Nephron (organoid): ENCODE data around the gene VASH2.

ENCODE experiments used
- H3K27ac Mint-ChIP-seq, 3 experiments: 2 replicates each; pipeline ENCODE4 v1.8.0; 2020; ENCODE audit warnings: mixed read lengths in 3 of 3, mild to moderate bottlenecking in 2 of 3, moderate library complexity in 1 of 3
- H3K27me3 Mint-ChIP-seq: 2 replicates; pipeline ENCODE4 v1.8.0; 2021; ENCODE audit warnings: low read depth, mild to moderate bottlenecking, moderate library complexity, mixed read lengths
- H3K36me3 Mint-ChIP-seq: 2 replicates; pipeline ENCODE4 v1.8.0; 2020; ENCODE audit warnings: low read depth, mixed read lengths
- H3K4me1 Mint-ChIP-seq: 2 replicates; pipeline ENCODE4 v1.8.0; 2020; ENCODE audit warnings: mixed read lengths
- H3K4me3 Mint-ChIP-seq, 3 experiments: 2 replicates each; pipeline ENCODE4 v1.8.0; 2020; ENCODE audit warnings: mild to moderate bottlenecking in 3 of 3, mixed read lengths in 3 of 3, moderate library complexity in 2 of 3
- H3K9me3 Mint-ChIP-seq: 2 replicates; pipeline ENCODE4 v1.8.0; 2020; ENCODE audit warnings: mixed read lengths
- TF ChIP-seq, protein P1 (sequence below), 3 experiments: fragments of 200-600 bp; sonication (generic); IDR thresholded peaks; one replicate each; pipeline ENCODE4 v1.5.0; 2021; ENCODE audit warnings: antibody characterized with exemption in 3 of 3; ENCODE audit not compliant: unreplicated experiment in 3 of 3

Gene VASH2

DNA sequence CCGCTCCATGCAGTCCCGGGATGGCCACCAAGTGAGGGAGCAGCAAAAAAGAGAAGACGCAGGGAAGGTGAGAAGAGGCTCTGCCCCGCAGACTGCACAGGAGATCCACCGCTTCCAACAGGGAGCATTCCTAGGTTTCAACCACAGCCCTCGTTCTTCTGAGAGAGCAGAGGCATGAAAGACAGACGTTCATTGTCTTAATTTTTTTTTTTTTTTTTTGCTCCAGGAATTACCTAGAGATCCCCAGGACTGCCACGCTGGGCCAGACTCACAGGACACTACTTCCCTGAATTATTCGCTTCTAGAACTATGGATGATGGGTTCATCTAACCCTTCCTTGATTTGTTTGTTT lies 33.2 kb upstream of the VASH2 start:
- Mint-ChIP-seq H3K4me3 (peak overlapping the region; percentile 14 to 66 (median 43)), H3K36me3 (no peaks in the 10 kb centered on the region), H3K4me1 (peaks cover 34% of the 10 kb centered on the region), H3K9me3 (no peaks in the 10 kb centered on the region), H3K27me3 (peaks cover 24% of the 10 kb centered on the region), H3K27ac (peak overlapping the region; percentile 62 to 78 (median 75))
- TF ChIP-seq, protein P1, sequence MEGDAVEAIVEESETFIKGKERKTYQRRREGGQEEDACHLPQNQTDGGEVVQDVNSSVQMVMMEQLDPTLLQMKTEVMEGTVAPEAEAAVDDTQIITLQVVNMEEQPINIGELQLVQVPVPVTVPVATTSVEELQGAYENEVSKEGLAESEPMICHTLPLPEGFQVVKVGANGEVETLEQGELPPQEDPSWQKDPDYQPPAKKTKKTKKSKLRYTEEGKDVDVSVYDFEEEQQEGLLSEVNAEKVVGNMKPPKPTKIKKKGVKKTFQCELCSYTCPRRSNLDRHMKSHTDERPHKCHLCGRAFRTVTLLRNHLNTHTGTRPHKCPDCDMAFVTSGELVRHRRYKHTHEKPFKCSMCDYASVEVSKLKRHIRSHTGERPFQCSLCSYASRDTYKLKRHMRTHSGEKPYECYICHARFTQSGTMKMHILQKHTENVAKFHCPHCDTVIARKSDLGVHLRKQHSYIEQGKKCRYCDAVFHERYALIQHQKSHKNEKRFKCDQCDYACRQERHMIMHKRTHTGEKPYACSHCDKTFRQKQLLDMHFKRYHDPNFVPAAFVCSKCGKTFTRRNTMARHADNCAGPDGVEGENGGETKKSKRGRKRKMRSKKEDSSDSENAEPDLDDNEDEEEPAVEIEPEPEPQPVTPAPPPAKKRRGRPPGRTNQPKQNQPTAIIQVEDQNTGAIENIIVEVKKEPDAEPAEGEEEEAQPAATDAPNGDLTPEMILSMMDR (IDR thresholded peaks at IDR 0.05; ENCODE audit: unreplicated experiment in 3 of 3), result no peak

DNA sequence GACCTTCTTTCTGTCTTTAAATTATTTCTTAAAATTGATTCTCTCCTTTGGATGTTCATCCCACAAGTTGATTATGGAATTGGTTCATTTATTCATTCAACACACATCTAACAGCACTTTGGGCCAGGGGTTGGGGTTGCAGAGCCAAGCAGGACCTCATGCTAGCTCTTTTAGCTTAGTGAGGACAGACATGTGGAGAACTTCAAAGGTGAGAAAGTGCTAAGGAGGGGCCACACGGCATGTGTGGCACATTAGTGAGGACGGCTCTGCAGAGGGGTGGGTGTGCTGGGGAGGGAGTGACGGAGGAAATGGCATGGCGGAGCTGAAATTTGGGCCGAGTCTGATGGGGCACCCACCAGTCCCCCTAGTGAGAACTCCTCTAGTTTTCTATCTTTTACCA lies 32.5 kb upstream of the VASH2 start:
- TF ChIP-seq, protein P1 (IDR thresholded peaks at IDR 0.05; ENCODE audit: unreplicated experiment in 3 of 3), result no peak
- Mint-ChIP-seq H3K4me3 (no peak overlapping the region), H3K4me1 (peaks cover 42% of the 10 kb centered on the region), H3K27ac (peak overlapping the region in 1 of 3 experiments; percentile 63), H3K27me3 (peaks cover 25% of the 10 kb centered on the region), H3K36me3 (no peaks in the 10 kb centered on the region), H3K9me3 (no peaks in the 10 kb centered on the region)

- Mint-ChIP-seq H3K9me3 (no peaks in the 10 kb centered on the region), H3K27me3 (peaks cover 18% of the 10 kb centered on the region), H3K27ac (no peak overlapping the region), H3K4me1 (peaks cover 43% of the 10 kb centered on the region), H3K36me3 (no peaks in the 10 kb centered on the region), H3K4me3 (no peak overlapping the region)
- TF ChIP-seq, protein P1 (IDR thresholded peaks at IDR 0.05; ENCODE audit: unreplicated experiment in 3 of 3), result no peak
These were observed 31.5 kb upstream of the VASH2 start for GRCh38 chr1:212918824-212919223.

DNA sequence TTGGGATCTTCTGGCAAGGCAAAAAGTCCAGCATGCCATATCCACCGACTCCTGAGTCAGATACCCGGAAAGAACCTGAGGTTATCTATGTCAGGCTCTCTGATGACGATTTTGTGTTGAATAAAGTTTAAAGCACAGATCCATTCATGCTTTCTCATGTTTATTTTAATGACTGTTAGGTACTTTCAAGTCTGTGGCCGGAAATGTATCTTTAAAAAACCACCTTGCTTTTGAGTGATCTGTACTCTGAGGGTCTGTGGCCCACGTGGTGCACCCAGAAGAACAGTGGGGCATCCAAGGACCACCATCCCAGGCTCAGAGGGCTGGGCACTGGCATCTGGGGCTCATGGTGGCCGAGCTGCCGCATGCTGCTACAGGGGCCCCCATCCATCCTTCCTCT lies 30.1 kb upstream of the VASH2 start:
- Mint-ChIP-seq H3K4me3 (no peak overlapping the region), H3K27me3 (peaks cover 18% of the 10 kb centered on the region), H3K36me3 (no peaks in the 10 kb centered on the region), H3K27ac (no peak overlapping the region), H3K4me1 (peaks cover 47% of the 10 kb centered on the region), H3K9me3 (peaks cover 2% of the 10 kb centered on the region)
- TF ChIP-seq, protein P1 (IDR thresholded peaks at IDR 0.05; ENCODE audit: unreplicated experiment in 3 of 3), result no peak

GRCh38 chr1:212920896-212921295 lies 29.4 kb upstream of the VASH2 start:
- TF ChIP-seq, protein P1 (IDR thresholded peaks at IDR 0.05; ENCODE audit: unreplicated experiment in 3 of 3), result no peak
- no peak overlapping the region for H3K4me3 Mint-ChIP-seq
- H3K4me1 Mint-ChIP-seq, result peaks cover 49% of the 10 kb centered on the region
- no peaks in the 10 kb centered on the region for H3K36me3 Mint-ChIP-seq
- H3K27me3 Mint-ChIP-seq, result peaks cover 16% of the 10 kb centered on the region
- H3K27ac Mint-ChIP-seq, result no peak overlapping the region
- peaks cover 2% of the 10 kb centered on the region for H3K9me3 Mint-ChIP-seq

- H3K27me3 Mint-ChIP-seq, result peaks cover 8% of the 10 kb centered on the region
- H3K4me1 Mint-ChIP-seq, result peaks cover 44% of the 10 kb centered on the region
- no peak overlapping the region for H3K27ac Mint-ChIP-seq
- no peaks in the 10 kb centered on the region for H3K36me3 Mint-ChIP-seq
- H3K9me3 Mint-ChIP-seq, result peaks cover 2% of the 10 kb centered on the region
- H3K4me3 Mint-ChIP-seq, result no peak overlapping the region
- TF ChIP-seq, protein P1 (IDR thresholded peaks at IDR 0.05; ENCODE audit: unreplicated experiment in 3 of 3), result no peak
These were observed 28.3 kb upstream of the VASH2 start for GRCh38 chr1:212922016-212922415.
